GM21381 (cell line): ENCODE results near the gene IQGAP1.
"Not testable (repeated sequence)": the region's sequence is repeated elsewhere in the genome, so short reads cannot be mapped to it uniquely, and the experiment has no call there.

Experiments
- ATAC-seq: cut with Tn5 transposase; IDR thresholded peaks from one replicate; pipeline ENCODE4 v1.9.1; 2021; ENCODE audit warnings: mild to moderate bottlenecking, moderate library complexity; ENCODE audit not compliant: unreplicated experiment

The IQGAP1 gene, protein sequence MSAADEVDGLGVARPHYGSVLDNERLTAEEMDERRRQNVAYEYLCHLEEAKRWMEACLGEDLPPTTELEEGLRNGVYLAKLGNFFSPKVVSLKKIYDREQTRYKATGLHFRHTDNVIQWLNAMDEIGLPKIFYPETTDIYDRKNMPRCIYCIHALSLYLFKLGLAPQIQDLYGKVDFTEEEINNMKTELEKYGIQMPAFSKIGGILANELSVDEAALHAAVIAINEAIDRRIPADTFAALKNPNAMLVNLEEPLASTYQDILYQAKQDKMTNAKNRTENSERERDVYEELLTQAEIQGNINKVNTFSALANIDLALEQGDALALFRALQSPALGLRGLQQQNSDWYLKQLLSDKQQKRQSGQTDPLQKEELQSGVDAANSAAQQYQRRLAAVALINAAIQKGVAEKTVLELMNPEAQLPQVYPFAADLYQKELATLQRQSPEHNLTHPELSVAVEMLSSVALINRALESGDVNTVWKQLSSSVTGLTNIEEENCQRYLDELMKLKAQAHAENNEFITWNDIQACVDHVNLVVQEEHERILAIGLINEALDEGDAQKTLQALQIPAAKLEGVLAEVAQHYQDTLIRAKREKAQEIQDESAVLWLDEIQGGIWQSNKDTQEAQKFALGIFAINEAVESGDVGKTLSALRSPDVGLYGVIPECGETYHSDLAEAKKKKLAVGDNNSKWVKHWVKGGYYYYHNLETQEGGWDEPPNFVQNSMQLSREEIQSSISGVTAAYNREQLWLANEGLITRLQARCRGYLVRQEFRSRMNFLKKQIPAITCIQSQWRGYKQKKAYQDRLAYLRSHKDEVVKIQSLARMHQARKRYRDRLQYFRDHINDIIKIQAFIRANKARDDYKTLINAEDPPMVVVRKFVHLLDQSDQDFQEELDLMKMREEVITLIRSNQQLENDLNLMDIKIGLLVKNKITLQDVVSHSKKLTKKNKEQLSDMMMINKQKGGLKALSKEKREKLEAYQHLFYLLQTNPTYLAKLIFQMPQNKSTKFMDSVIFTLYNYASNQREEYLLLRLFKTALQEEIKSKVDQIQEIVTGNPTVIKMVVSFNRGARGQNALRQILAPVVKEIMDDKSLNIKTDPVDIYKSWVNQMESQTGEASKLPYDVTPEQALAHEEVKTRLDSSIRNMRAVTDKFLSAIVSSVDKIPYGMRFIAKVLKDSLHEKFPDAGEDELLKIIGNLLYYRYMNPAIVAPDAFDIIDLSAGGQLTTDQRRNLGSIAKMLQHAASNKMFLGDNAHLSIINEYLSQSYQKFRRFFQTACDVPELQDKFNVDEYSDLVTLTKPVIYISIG (N-terminal part only)

DNA sequence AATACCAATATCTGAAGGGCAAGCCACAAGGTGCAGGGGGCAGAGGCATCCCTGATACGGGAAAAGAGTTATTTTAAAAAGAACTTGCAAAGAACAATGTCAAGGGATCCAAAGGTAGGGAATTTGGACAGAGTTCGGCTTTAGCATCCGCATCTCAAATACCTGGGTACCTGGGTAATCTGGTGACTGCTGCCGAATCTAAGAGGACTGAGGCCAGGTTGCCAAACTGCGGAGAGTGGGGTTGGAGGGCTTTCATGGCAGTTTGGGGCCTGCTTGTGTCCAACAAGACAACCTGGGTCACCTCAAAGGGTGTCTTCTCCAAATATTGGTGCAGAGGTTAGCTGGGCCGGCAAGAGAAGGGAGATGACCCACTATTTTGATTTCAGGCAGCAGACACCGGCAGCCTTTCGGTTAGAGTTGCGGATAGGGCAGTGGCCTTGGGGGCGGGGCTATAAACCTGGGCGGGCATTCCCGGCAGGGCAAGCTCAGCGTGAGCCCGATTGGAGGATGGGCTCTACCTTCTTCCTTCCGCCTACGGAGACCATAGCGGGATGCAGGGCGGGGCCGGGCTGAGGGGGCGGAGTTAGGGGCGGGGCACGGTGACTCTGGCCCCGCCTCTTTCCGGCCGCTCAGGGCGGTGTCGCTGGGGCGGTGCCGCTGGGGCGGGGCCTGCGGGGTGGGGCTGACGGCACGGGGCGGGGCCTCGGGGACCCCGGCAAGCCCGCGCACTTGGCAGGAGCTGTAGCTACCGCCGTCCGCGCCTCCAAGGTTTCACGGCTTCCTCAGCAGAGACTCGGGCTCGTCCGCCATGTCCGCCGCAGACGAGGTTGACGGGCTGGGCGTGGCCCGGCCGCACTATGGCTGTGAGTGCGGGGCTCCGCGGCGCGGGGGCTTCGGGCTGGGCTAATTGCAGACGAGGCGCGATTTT lies at the start of gene IQGAP1:
IQGAP1 (plus strand) TSS at position 709 of the 928 bp plus-strand sequence; CDS start at position 809, 100 bp downstream.
- peak; percentile 93 for ATAC-seq

DNA sequence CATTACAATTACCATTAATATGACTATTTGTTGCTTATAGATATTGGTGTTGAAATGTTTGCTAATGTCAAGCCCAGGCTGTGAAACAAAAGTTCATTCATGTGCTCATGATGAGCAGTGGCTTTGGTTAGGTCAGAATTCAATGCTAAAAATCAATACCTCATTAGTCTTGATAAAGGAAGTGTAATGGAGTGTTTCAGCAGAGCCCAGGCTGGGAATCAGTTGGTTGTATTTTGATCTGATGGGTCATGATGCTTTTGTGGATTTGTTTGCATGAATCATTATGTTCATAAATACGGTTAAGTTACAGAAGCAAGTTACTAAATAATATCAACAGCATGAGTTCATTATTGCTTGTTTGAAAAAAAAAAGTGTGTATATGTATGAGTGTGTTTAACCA lies 49.5 kb upstream of the IQGAP1 start:
- no peak for ATAC-seq

DNA sequence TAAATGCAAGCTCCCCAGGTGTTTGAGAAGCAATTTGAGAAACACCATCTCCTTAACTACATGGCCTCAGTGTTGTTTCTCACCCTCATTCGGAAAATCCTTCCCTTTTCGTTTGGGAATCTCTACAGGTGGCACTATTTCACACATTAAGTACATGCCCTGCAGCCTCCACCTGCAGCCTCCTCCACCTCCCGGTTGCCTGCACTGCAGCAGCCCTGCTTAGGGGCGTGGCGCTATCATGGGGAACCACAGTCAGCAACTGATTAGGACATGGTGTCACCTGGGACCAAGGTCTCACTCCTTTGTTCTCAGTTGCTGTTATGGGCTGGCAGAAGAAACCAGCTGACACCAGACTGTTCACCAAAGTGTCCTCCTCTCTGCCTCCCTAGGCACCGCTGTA lies 47.7 kb upstream of the IQGAP1 start:
- ATAC-seq, result no peak

DNA sequence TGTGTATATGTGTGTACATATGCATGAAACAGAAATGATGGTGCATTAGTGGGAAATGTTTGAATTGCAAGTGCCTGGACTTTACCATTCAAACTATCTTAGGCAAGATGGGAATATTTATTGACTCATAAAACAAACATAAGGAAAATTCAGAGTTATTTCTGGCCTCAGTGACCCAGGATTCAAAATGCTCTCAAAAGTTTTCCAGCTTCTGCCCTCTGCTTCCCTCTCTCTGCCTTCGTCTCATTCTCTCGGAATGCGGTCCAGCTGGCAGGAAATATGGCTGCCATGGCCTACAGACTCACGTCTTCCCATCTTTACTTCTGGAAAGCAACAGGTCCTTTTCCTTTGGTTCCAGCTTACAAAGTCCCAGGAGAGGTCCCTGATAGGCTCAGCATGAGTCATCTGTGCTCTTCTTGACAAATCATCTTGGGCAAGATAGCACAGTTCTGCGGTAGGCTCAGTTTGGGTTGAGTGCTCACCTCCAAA lies 44.7 kb upstream of the IQGAP1 start:
- no peak for ATAC-seq

DNA sequence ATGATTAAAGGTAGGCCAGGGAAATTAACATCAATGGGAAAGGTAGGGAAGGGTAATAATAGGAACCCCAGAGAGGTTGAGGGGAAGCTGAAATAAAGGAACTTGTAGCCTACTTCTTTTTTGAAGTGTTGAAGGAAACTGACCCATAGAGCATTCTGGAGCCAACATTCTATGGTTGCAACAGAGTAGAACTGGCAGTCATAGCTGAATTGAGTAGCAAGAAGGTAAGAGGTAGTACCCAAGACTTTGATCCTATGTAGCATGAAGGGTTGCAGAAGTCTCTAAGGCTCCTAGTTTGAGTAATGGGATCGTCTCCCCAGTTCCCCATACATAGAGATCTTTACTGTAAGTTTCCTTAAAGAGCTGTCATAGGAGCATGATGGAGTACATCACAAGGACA lies 43.4 kb upstream of the IQGAP1 start:
- ATAC-seq, result no peak

DNA sequence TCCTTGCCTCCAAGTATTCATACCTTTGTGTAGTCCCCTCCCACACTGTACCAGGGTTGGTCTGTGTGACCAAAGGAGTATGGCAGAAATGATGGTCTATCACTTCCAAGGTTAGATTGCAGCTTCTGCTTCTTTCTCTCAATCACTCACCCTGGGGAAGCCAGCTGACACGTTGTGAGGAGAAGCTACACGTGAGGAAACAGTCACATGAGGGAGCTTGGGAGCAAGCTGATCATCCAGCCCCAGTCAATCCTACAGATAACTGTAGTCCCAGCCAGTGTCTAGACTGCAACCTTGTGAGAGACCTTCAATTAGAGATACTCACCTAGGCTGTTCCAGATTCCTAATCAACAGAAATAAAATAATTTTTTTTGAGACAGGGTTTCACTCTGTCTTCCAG lies 42.2 kb upstream of the IQGAP1 start:
- ATAC-seq, result no peak

DNA sequence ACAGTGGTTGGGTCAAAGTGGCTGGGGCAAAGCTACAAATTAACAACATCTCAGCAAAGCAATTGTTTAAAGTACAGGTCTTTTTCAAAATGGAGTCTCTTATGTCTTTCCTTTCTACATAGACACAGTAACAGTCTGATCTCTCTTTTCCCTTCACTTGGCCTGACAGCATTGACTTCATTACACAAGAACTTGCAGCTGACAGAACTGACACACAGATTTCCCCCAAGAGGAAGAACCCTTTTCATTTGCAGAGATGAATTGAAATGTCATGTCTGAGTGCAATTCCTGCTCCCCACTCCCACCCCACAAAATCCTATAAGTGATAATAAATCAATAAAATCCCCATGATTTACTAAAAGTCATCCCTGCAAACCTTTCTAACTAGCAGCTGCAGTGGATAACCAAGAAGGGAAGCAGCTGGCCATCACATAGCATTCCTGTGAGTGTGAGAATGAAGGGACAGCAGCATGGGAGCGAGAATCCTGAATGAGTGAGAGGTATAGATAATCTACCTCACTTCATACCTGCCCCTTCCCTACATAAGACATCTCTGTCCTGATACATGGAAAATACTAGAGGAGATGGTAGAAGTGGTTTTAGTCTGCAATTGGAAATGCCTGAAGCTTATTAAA lies 40.5 kb upstream of the IQGAP1 start:
- ATAC-seq, result not testable (repeated sequence)

DNA sequence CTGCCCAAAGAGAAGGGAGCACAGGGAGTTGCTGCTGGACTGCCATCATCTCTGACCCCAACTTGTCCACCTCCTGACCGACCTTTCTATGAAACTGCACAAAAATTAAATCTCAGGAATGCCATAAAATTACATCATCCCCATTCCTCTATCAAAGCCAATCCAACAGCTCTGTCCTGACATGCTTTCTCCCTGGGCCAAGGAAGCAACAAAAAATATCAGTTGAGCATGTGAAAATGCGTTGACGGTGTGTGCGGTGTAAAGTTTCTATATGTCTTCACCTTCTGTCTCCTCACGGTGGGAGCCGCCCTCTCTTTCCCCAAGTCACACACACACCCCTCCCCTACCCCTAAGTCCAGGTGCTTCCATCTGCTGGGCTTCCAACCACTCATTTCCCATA lies 39.6 kb upstream of the IQGAP1 start:
- ATAC-seq, result no peak

DNA sequence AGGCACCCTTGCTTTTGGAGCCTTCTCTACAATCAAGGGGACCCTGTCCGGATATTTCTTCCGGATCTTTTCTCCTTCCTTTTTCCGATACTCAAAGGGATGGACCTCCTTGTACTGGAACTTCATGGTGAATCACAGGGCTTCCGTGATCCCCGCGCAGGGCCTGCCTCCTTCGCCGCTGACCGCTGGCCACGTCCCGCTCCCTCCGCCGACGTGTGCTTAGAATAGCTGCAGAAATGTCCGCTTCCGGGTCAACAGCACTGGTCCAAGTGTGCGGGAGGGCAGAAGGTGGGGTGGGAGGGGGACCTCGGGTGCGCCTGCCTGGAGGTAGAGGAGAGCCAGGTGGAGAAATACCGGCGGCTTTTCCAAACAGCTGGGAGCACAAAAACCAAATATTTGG lies 39.0 kb upstream of the IQGAP1 start:
- no peak for ATAC-seq

DNA sequence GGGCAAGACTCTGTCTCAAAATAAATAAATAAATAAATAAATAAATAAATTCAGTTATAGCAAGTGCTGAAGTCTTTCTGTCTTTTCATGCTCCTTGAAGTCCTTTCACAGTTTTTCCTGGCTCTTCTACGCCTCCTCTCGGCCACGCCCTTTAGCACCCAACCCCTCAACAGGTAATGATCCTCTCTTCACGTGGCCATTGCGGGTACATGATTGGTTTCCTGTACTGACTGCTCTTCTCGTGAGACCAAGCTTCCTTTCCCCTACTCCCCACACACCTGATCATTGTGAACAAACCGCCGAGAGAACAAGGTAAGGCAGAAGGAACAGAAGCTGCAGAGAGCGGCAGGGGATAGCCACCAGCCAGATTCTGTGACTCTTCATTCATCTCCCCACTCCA lies 38.2 kb upstream of the IQGAP1 start:
- no peak for ATAC-seq

DNA sequence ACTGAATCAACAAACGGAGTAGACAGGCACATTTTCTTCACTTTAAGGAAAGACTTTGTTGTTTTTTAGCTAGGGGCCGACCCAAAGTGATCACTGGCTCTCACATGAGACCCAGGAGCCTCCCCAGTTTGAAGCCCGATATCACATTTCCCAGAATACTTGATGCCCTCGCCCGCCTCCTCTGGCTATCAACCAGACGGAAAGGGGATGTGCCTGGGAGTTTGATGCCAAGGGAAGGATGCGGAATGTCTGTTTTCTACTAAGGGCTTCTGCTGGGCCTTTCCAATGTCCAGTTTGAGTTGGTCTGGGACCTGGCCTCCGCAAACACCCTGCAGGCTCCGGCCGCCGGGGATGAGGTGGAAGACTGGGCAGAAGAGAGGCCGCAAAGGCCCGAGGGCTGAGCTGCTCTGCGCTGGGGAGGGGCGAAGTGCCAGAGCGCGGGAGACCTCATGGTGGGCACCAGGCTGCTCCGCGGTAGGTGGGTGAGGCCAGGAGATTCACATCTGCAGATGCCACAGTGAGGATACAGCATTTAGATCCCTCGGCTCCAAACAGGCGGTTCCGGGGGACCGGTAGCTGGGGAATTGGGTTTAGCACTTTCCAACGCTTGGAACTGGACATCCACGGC lies 36.4 kb upstream of the IQGAP1 start:
- ATAC-seq, result no peak

DNA sequence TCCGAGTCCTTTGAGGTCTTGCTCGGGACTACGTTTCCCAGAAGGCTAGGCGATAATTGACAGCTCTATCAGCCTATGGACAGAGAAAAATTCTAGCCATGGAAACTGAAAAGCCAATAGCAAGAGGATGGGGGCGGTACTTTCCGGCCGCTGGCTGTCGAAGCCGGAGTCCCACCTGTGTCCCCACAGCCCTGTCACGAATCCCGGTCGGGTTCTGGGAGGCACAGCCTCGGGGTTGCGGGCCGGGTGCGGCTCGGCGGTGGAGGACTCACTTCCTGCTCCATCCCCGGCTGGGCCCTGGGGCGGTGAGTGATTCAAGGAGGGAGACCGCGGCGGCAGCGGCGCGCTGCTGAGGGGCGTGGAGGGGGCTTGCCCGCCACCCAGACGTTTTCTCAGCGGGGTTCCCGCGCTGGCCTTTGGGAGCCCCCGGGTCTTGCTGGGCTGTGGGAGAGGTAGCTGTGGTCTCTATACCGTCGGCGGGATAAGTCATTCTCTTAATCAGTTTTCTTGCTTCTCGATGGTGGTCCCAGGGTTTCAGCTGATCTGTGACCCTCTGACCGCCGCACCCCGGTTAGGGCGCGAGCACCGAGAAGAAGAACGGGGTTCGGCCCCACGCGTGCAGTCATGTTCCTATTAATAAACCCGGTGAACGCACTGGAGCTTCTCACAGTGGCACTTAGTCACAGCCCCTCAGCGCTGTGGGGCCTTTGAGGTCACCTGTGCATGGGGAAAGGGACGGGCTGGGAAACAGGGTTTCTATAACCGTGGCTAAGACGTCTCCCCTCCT lies 35.7 kb upstream of the IQGAP1 start, which contains the start of gene ZNF774:
ZNF774 (plus strand) TSS at position 178 of the 787 bp plus-strand sequence. CDS start 2,377 bp downstream, outside the sequence.
- ATAC-seq, result peak; percentile 99

DNA sequence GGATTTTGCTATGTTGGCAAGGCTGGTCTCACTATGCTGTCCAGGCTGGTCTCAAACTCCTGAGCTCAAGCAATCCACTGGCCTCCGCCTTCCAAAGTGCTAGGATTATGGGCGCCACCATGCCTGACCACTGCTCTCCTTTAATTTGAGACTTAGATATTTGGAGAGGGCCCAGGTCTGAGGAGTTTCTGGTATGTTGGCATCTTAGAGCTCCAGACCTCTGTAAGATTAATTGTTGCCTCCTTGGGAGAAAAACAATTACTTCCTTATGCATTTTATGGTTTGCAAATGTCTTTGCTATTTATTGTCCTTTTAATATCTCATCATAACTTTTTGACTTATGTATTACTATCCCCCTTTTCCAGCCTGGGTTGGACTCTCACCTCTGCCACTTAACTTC lies 33.1 kb upstream of the IQGAP1 start:
- ATAC-seq, result no peak

DNA sequence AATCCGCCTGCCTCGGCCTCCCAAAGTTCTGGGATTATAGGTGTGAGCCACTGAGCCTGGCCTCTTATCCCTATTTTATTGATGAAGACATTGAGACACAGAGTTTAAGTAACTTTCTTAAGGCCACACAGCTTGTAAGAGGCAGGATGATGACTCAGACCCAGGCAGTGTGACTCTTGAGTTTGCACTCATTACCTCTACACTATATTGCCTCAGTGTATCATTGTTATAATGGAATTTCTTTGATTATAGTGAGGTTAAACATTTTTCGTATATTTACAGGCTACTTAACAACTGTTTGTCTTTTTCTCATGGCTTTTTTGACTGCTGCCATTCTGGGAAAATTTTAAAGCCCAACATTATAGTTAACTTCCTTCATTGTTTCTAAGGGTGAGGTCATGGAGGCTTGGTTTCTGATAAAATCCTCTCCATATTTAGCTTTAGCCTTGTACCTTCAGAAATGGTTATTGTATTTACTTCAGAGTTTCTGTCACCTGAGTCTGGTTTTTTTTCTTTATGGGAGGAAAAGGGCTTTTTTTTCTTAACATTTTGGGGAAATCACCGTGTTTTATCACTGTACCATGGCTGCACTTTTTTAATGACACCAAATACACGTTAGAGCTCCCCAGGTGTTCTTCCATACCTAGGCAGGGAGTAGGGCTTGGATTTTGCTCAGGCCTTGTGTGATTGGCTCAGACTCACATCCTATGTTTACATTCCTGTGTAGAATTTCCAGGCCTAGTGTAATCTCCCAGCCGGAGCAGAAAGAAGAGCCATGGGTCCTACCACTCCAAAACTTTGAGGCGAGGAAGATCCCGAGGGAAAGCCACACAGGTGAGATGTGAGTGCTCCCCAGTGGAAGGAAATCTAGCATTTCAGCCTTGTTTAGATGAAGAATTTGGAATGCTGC lies 29.7 kb upstream of the IQGAP1 start:
- no peak for ATAC-seq

DNA sequence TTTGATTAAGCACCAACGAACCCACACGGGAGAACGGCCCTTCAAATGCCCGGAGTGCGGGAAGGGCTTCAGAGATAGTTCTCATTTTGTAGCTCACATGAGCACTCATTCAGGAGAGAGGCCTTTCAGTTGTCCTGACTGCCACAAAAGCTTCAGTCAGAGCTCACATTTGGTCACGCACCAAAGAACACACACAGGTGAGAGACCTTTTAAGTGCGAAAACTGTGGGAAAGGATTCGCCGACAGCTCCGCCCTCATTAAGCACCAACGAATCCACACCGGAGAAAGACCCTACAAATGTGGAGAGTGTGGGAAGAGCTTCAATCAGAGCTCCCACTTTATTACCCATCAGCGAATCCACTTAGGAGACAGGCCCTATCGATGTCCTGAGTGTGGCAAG lies 27.3 kb upstream of the IQGAP1 start:
- no peak for ATAC-seq

DNA sequence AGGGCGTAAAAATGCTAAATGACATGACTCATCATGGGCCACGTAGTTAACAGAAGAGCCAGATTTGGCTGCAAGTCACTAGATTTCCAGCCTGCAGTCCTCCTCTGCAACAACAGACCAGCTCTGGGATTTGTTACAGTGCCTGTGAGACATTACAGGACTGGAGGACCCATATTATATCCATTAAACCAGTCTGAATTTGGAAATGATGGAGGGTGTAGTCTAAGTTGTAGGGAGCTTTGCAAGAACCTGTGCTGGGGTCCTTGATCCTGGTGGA lies 25.2 kb upstream of the IQGAP1 start:
- no peak for ATAC-seq

DNA sequence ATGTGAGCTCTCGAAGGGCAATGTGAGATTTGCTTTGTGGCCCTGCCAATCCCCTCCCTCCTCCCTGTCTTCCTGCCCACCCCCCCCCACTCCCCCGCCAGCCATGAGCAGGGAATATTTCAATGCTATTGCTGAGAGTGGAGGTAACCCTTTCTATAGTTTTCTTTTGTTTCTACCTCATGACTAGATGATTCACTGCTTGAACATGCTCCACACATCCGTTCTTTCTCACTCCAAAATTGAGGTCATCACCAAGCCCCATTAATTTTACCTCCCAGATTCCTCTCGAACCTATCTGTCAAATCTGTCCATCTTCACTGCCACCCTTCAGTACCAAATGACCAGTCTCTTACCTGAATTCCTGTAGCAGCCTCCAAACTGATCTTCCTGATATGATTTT lies 23.8 kb upstream of the IQGAP1 start:
- no peak for ATAC-seq
